DOHH2 (cell line): ENCODE measurements around the gene OR2S2.

ENCODE experiments used
- H3F3A ChIP-seq: fragments of 200-600 bp; sonication (generic), shearing (Covaris generic); 2 replicates; pipeline ENCODE4 v1.6.0; 2016; ENCODE audit warnings: antibody characterized with exemption, mild to moderate bottlenecking; ENCODE audit not compliant: control insufficient read depth, insufficient read depth
- H3K27ac ChIP-seq: fragments of 200-600 bp; sonication (generic); 2 replicates; pipeline ENCODE4 v1.5.1; 2014; ENCODE audit warnings: low read depth, mild to moderate bottlenecking, low read length, moderate library complexity
- H3K27me3 ChIP-seq: fragments of 200-600 bp; sonication (generic); 2 replicates; pipeline ENCODE4 v1.6.1; 2014; ENCODE audit warnings: mild to moderate bottlenecking, low read length, mixed read lengths; ENCODE audit not compliant: control insufficient read depth
- H3K36me3 ChIP-seq: fragments of 200-600 bp; sonication (generic); 2 replicates; pipeline ENCODE4 v1.6.1; 2014; ENCODE audit warnings: mild to moderate bottlenecking, low read length, moderate library complexity, mixed read lengths; ENCODE audit not compliant: control insufficient read depth
- H3K4me1 ChIP-seq: fragments of 200-600 bp; sonication (generic); 2 replicates; pipeline ENCODE4 v1.6.1; 2014; ENCODE audit warnings: mild to moderate bottlenecking, low read length, mixed read lengths; ENCODE audit not compliant: control insufficient read depth
- H3K4me2 ChIP-seq: fragments of 200-600 bp; sonication (generic); 2 replicates; pipeline ENCODE4 v1.6.0; 2014; ENCODE audit warnings: mild to moderate bottlenecking, low read length, moderate library complexity
- H3K4me3 ChIP-seq: fragments of 200-600 bp; sonication (generic); 2 replicates; pipeline ENCODE4 v1.5.1; 2014; ENCODE audit warnings: mild to moderate bottlenecking, low read length, mixed read lengths
- H3K79me2 ChIP-seq: fragments of 200-600 bp; sonication (generic); 2 replicates; pipeline ENCODE4 v1.6.1; 2014; ENCODE audit warnings: mild to moderate bottlenecking, low read length, mixed read lengths; ENCODE audit not compliant: control insufficient read depth
- H3K9me2 ChIP-seq: fragments of 200-600 bp; sonication (generic); replicated peaks from 2 replicates; pipeline ENCODE4 v1.6.1; 2014; ENCODE audit warnings: mild to moderate bottlenecking, low read length, mixed read lengths; ENCODE audit not compliant: control insufficient read depth
- H3K9me3 ChIP-seq: fragments of 200-600 bp; sonication (generic); 2 replicates; pipeline ENCODE4 v1.6.1; 2014; ENCODE audit warnings: antibody characterized with exemption, low read length, mixed read lengths; ENCODE audit not compliant: control insufficient read depth, insufficient read depth
- H4K20me1 ChIP-seq: fragments of 200-600 bp; sonication (generic); 2 replicates; pipeline ENCODE4 v1.6.0; 2014; ENCODE audit warnings: low read depth, mild to moderate bottlenecking, antibody characterized with exemption, low read length, moderate library complexity; ENCODE audit not compliant: control insufficient read depth, insufficient read depth
- CTCF ChIP-seq: fragments of 200-600 bp; sonication (generic); IDR thresholded peaks from one replicate; pipeline ENCODE4 v1.5.1; 2014; ENCODE audit warnings: antibody characterized with exemption, mild to moderate bottlenecking, low read depth, low read length; ENCODE audit not compliant: poor library complexity, severe bottlenecking
- EZH2phosphoT487 ChIP-seq: fragments of 200-600 bp; sonication (generic); IDR thresholded peaks from 2 replicates; pipeline ENCODE4 v1.6.1; 2017; ENCODE audit warnings: borderline replicate concordance, mild to moderate bottlenecking, antibody characterized with exemption, low read length, moderate library complexity, mixed read lengths

Gene OR2S2

GRCh38 chr9:35923598-35923926 lies 34.4 kb downstream of the OR2S2 start:
- Histone ChIP-seq H3K4me2 (no peak overlapping the region), H3K27ac (no peak overlapping the region)

GRCh38 chr9:35920051-35920620 lies 37.8 kb downstream of the OR2S2 start:
- no peaks in the 10 kb centered on the region for H4K20me1 ChIP-seq
- peaks cover 10% of the 10 kb centered on the region for H3K27me3 ChIP-seq
- H3K27ac ChIP-seq, result no peak overlapping the region
- H3F3A ChIP-seq, result no peaks in the 10 kb centered on the region
- H3K4me2 ChIP-seq, result no peak overlapping the region
- H3K4me1 ChIP-seq, result 0 out of 2 replicates have a peak, but pooled peaks cover 3% of the 10 kb centered on the region
- no peaks in the 10 kb centered on the region for H3K9me2 ChIP-seq
- no peaks in the 10 kb centered on the region for H3K79me2 ChIP-seq
- H3K4me3 ChIP-seq, result no peak overlapping the region
- TF ChIP-seq EZH2phosphoT487 (no peak), CTCF (no peak)
- H3K36me3 ChIP-seq, result no peaks in the 10 kb centered on the region
- no peaks in the 10 kb centered on the region for H3K9me3 ChIP-seq

More at GRCh38 chr9:35923598-35923926, 34.4 kb downstream of the OR2S2 start:
- no peak overlapping the region for H3K4me3 ChIP-seq
- TF ChIP-seq CTCF (no peak), EZH2phosphoT487 (no peak)
- H4K20me1 ChIP-seq, result no peaks in the 10 kb centered on the region
- H3K79me2 ChIP-seq, result no peaks in the 10 kb centered on the region
- no peaks in the 10 kb centered on the region for H3K9me2 ChIP-seq
- H3F3A ChIP-seq, result no peaks in the 10 kb centered on the region
- peaks cover 15% of the 10 kb centered on the region for H3K27me3 ChIP-seq
- H3K9me3 ChIP-seq, result no peaks in the 10 kb centered on the region
- 0 out of 2 replicates have a peak, but pooled peaks cover 2% of the 10 kb centered on the region for H3K4me1 ChIP-seq
- no peaks in the 10 kb centered on the region for H3K36me3 ChIP-seq

- TF ChIP-seq EZH2phosphoT487 (no peak), CTCF (no peak)
- no peak overlapping the region for H3K4me3 ChIP-seq
- no peaks in the 10 kb centered on the region for H3K9me2 ChIP-seq
Observed at GRCh38 chr9:35919212-35920008, 38.5 kb downstream of the OR2S2 start.

More at GRCh38 chr9:35919212-35920008, 38.5 kb downstream of the OR2S2 start:
- Histone ChIP-seq H3K4me1 (0 out of 2 replicates have a peak, but pooled peaks cover 3% of the 10 kb centered on the region), H3F3A (no peaks in the 10 kb centered on the region), H4K20me1 (no peaks in the 10 kb centered on the region), H3K27ac (no peak overlapping the region), H3K36me3 (no peaks in the 10 kb centered on the region), H3K9me3 (no peaks in the 10 kb centered on the region), H3K79me2 (no peaks in the 10 kb centered on the region), H3K27me3 (peaks cover 10% of the 10 kb centered on the region), H3K4me2 (no peak overlapping the region)
